Ishikawa (cell line): Measurements from ENCODE around the gene LEMD3.

Source experiments
- CEBPB ChIP-seq: IDR thresholded peaks from 2 replicates; pipeline ENCODE4 v1.6.1; 2012
- CREB1 ChIP-seq: IDR thresholded peaks from 2 replicates; pipeline ENCODE4 v1.6.1; 2012; ENCODE audit warnings: low read depth
- EGR1 ChIP-seq: IDR thresholded peaks from 2 replicates; pipeline ENCODE4 v1.6.1; 2012
- EP300 ChIP-seq: IDR thresholded peaks from 2 replicates; pipeline ENCODE4 v1.6.1; 2012; ENCODE audit warnings: borderline replicate concordance
- FOXM1 ChIP-seq: IDR thresholded peaks from 2 replicates; pipeline ENCODE4 v1.6.1; 2012; ENCODE audit warnings: low read depth, borderline replicate concordance
- MAX ChIP-seq: IDR thresholded peaks from 2 replicates; pipeline ENCODE4 v1.6.1; 2012
- NFIC ChIP-seq: IDR thresholded peaks from 2 replicates; pipeline ENCODE4 v1.6.1; 2012
- RAD21 ChIP-seq: IDR thresholded peaks from 2 replicates; pipeline ENCODE4 v1.6.1; 2012; ENCODE audit warnings: low read depth
- REST ChIP-seq: IDR thresholded peaks from 2 replicates; pipeline ENCODE4 v1.6.1; 2012; ENCODE audit warnings: low read depth, mild to moderate bottlenecking
- TAF1 ChIP-seq: IDR thresholded peaks from 2 replicates; pipeline ENCODE4 v1.6.1; 2012; ENCODE audit warnings: low read depth, mild to moderate bottlenecking
- TCF12 ChIP-seq: IDR thresholded peaks from 2 replicates; pipeline ENCODE4 v1.6.1; 2012; ENCODE audit warnings: low read depth
- TEAD4 ChIP-seq: IDR thresholded peaks from 2 replicates; pipeline ENCODE4 v1.6.1; 2012
- USF1 ChIP-seq: IDR thresholded peaks from 2 replicates; pipeline ENCODE4 v1.6.1; 2012
- YY1 ChIP-seq: IDR thresholded peaks from 2 replicates; pipeline ENCODE4 v1.6.1; 2012; ENCODE audit warnings: low read depth
- ZBTB7A ChIP-seq: IDR thresholded peaks from 2 replicates; pipeline ENCODE4 v1.6.1; 2012; ENCODE audit warnings: low read depth

LEMD3 gene

GRCh38 chr12:65195387-65196055 is 26.1 kb downstream of the LEMD3 start:
- TF ChIP-seq EGR1 (no peak), CEBPB (no peak), MAX (no peak), REST (no peak), CREB1 (no peak), ZBTB7A (no peak)

GRCh38 chr12:65196762-65197567 is 27.6 kb downstream of the LEMD3 start:
- TF ChIP-seq NFIC (no peak), REST (no peak), EGR1 (no peak), CEBPB (no peak), EP300 (no peak), YY1 (no peak), USF1 (no peak), TAF1 (no peak), RAD21 (no peak), MAX (no peak), TCF12 (no peak), CREB1 (no peak), ZBTB7A (no peak)

- TF ChIP-seq EGR1 (no peak), MAX (no peak), TEAD4 (no peak), CREB1 (no peak), REST (no peak), ZBTB7A (no peak), FOXM1 (no peak), USF1 (no peak), YY1 (no peak), NFIC (no peak)
Measured at GRCh38 chr12:65199604-65200003, 30.2 kb downstream of the LEMD3 start.

GRCh38 chr12:65200007-65200665 is 30.8 kb downstream of the LEMD3 start:
- TF ChIP-seq CEBPB = no peak
- no peak for TF ChIP-seq FOXM1
- TF ChIP-seq TAF1 = no peak
- TF ChIP-seq MAX = no peak
- TF ChIP-seq USF1 = no peak
- TF ChIP-seq RAD21 = no peak
- no peak for TF ChIP-seq REST
- TF ChIP-seq YY1 = no peak
- TF ChIP-seq NFIC = no peak
- no peak for TF ChIP-seq ZBTB7A
- no peak for TF ChIP-seq CREB1
- no peak for TF ChIP-seq EGR1
- TF ChIP-seq TEAD4 = no peak
- TF ChIP-seq EP300 = no peak
- no peak for TF ChIP-seq TCF12
